GM18499 (cell line): Measurements from ENCODE around the gene ZFP64.
"Not testable (repeated sequence)": the region's sequence is repeated elsewhere in the genome, so short reads cannot be mapped to it uniquely, and the experiment has no call there.

Source experiments
- ATAC-seq: cut with Tn5 transposase; IDR thresholded peaks from one replicate; pipeline ENCODE4 v1.9.1; 2021; ENCODE audit warnings: moderate number of reproducible peaks; ENCODE audit not compliant: insufficient read depth, unreplicated experiment

ZFP64 gene

DNA sequence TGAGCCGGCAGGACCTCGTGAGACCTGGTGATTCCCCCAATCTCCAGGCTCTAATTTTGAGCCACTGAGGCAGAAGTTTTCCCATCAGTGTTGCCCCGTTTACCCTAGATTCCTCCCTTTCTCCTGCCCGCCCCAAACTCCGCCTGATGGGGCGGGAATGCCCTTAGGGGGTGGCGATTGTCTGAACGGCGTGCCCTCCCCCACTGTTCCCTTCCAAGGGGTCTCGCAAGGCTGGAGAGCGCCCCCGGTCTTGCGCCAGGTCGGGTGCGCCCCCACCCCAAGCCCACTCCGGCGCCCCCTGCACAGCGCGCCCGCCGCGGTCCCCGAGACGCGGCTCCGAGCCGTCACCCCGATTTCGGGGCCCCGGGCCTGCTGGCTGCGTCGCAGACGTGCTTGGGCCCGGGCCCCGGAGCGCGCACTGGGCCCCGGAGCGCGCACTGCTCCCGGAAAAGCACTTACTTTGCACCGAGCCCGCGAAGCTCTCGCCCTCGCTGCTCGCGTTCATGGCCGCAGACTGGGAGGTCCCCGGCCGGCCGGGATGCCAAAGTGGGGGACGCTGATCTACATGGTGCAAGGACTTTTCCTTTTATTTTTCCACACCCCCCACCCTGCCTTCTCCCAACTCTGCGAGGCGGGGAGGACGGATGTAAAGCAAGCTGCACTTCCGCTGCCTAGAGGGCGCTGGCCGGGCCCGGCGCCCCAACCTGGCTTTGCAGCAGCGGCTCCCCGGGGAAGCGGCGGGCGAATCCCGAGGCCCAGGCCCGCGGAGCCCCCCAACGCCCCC lies at the start of gene ZFP64:
Gene ZFP64, minus strand, starts transcription at position 648 of the 784 bp plus-strand sequence. Its CDS starts 143 bp downstream, at position 505.
- ATAC-seq = peak; percentile 45

DNA sequence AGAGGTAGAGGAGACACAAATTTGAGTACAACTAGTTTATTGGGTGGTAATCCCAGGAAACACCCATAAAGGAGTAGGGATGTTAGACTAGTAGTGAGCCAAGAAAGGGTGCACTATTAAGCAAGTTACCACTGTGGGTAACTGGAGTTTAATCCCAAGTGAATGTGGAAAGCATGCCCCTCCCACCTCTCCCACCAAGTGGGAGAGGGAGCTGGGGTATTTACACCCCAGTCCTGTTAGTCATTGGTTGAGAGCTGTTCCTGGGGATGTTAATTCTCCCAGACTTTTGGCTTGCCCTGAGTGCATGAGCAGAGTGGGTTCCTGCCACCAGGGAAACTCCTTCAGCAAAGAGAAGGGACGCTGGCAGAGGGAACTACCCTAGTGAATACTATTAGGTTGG lies 49.2 kb upstream of the ZFP64 start:
- no peak for ATAC-seq

DNA sequence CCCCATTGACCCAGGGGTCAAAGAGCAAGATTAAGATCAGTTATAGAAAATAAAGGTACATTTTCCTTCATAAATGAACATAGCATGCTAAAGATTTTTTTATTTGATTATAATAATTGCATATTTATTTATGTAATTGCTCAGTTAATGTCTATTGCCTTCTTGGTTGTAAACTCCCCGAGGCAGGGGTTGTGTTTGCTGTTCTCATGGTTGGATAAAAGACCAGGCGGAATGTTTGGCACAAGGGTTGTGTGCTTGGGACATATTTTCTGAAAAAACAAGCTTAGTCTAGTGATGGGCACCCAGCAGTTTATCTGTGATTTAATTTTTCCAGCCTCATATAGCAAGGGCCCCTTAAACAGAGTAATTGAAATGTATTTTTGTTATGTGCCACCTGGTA lies 47.5 kb upstream of the ZFP64 start:
- ATAC-seq = no peak

DNA sequence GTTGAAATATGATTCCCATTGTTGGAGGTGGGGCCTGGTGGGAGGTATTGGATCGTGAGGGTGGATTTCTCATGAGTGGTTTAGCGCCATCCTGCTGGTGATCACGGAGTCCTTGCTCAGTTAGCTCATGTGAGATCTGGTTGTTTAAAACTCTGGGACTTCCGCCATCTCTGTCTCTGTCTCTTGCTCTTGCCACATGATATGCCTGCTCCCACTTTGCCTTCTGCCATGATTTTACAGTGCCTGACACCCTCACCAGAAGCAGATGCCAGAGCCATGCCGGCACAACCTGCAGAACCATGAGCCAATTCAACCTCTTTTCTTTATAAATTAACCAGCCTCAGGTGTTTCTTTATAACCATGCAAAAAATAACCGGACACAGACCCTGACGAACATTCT lies 44.7 kb upstream of the ZFP64 start:
- ATAC-seq = no peak

DNA sequence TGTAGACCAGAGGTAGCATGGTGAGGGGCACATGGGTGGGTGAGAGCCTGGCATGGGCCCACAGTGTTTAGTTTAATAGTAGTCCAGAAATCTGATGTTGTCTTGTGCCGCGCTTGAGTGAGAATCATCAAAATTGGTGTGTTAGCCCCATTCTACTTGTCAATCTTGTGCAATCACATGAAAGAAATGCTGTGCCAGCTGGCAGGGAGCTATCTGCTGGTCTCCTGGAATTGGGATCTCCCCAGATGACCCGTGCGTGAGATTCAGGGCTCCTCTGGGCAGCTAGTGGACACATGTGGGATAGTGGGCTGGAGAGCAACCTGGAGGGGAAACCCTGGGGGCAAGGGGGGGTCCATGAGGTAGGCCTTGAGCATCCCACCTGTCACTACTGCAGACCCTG lies 43.5 kb upstream of the ZFP64 start:
- ATAC-seq = no peak

DNA sequence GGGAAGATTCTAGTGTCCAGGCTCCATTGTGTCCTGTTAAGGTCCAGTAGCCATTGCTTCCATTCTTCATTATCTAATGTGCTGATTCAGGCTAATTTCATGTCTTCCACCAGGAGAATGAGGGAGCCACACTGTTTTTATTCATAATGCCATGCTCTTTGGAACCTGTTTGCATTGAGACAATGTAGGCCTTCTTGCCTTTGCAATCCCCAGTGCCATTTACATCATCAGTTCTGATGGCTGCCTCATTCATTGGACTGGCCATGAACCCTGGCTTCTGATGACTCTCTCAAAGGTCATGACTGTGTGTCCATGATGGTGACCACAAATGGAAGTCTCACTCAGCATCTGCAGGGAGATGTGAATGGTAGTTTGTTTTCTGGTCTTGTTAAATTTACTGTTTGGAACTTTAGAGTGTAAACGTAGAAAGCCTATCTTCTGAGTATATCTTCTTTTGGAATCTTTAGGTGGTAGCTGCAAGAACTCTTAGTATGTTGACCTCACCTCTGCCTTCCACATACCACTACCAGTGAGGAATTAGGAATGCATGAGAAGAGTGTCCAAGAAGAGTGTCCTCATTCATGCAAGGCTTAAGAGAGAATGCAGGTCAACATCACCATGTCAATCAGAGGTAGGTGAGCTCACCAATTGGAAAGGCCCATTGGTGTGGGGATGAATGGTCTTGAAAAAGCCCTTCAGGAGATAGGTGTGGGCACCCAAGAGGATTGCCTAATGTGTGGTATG lies 42.9 kb upstream of the ZFP64 start:
- ATAC-seq = no peak

DNA sequence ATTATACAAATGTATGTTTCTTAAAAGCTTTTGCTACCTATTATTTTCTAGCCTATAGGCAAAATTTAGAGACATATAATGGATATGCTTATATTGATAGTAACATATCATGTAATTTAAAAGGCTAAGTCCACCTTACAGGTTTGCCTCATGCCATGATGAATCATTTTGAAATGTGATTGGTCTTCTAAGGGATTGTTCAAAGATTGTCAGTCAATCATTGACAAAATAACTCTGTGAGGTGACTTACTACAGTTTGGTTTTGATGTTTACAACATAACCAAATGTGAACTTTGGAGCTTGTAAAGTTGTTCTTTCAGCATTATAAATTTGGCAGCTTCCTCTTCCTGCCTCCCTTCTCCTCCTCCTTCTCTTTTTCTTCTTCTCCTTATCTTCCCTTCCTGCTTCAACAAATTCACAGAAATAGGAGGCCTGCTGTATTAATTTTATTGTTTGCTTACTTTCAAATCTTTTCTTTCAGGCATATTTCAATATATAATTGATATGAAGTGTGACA lies 39.7 kb upstream of the ZFP64 start:
- ATAC-seq = no peak

DNA sequence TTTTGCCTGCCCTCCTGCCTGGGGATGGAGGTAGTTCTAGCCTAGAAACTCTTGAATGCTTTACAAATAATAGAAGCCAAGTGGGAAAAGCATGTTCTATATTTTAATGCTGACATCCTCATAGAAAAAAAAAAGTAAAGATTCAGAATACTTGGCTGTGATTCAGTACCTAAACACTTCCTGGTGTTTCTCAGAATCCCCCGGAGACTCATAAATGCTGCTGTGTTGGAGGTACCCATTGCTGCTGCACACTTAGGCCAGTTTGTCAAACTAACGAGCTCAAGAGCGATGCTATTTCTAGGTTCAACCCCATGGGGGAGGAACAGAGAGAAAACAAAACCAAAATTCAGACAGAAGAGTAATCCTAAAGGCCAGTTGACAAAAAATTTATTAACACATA lies 38.8 kb upstream of the ZFP64 start:
- ATAC-seq = no peak

DNA sequence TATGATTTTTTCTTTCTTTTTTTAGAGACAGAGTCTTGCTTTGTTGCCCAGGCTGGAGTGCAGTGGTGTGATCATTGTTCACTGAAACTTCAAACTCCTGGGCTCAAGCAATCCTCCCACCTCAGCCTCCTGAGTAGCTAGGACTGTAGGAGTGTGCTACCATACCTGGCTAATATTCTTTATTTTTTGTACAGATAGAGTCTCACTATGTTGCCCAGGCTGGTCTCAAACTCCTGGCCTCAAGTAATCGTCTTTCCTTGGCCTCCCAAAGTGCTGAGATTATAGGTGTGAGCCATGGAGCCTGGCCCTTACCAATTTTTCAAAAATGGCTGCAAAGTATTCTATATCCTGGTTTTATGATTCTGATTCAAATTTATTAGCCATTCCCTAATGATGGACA lies 37.8 kb upstream of the ZFP64 start:
- not testable (repeated sequence) for ATAC-seq

DNA sequence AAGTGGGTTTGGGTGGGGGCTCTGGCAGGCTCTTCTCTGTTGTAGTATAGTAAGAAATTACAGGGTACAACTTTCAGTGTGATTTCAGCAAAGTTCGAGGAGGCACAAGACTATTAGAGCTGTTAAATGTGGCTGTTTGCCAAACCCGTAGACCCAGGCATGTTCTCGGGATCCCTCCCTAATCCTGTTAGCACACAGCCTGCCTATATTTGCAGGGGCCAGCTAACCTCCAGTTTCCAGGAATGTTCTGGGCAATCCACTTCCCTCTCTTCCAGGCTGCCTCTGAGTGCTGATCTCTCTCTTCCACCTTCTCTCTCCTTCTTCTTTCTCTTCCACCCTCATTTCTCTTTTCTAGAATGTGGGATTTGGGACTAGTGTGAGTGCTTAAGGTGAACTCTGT lies 34.8 kb upstream of the ZFP64 start:
- ATAC-seq = no peak

DNA sequence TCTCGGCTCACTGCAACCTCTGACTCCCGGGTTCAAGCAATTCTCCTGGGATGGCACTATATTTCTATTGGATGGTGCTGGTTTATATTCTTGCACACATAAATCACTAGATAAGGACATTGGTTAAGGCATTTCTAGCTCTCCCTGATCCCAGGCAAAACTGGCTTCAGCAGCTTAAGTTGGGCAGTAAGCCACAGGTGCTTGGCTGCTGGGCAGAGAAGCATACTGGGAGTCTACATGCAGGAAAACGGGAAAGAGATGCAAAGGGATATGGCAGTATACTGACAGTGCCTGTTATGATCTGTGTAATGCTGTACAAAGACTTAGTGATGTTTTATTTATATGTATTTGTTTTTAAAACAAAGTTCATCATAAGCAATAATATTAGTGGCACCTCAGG lies 33.3 kb upstream of the ZFP64 start:
- ATAC-seq = no peak

DNA sequence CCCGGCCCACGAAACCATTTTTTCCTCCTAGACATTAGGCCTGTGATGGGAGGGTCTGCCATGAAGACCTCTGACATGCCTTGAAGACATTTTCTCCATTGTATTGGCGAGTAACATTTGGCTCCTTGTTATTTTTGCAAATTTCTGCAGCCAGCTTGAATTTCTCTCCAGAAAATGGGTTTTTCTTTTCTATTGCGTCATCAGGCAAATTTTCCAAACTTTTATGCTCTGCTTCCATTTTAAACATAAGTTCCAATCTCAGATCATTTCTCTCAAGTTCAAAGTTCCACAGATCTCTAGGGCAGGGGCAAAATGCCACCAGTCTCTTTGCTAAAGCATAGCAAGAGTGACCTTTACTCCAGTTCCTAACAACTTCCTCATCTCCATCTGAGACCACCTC lies 29.8 kb upstream of the ZFP64 start:
- not testable (repeated sequence) for ATAC-seq

DNA sequence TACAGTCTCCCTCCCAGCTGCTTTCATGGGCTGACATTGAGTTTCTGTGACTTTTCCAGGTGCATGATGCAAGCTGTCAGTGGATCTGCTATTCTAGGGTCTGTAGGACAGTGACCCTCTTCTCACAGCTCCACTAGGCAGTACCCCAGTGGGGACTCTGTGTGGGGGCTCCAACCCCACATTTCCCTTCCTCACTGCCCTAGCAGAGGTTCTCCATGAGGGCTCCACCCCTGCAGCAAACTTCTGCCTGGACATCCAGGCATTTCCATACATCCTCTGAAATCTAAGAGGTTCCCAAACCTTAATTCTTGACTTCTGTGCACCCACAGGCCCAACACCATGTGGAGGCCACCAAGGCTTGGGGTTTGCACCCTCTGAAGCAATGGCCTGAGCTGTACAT lies 29.3 kb upstream of the ZFP64 start:
- not testable (repeated sequence) for ATAC-seq

DNA sequence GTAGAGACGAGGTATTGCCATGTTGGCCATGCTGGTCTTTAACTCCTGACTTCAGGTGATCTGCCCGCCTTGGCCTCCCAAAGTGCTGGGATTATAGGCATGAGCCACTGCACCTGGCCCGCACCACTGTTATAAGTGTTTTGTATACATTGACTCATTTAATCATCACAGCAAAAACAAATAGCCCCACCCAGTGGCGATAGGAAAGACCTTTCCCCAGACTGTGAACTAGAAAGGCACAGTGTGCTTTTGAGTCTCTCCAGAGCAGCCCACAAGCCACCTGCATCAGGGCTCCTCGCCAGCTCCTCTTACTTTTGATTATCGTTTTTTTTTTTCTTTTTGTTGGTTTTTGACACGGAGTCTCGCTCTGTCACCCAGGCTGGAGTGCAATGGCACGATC lies 27.9 kb upstream of the ZFP64 start:
- ATAC-seq = no peak

DNA sequence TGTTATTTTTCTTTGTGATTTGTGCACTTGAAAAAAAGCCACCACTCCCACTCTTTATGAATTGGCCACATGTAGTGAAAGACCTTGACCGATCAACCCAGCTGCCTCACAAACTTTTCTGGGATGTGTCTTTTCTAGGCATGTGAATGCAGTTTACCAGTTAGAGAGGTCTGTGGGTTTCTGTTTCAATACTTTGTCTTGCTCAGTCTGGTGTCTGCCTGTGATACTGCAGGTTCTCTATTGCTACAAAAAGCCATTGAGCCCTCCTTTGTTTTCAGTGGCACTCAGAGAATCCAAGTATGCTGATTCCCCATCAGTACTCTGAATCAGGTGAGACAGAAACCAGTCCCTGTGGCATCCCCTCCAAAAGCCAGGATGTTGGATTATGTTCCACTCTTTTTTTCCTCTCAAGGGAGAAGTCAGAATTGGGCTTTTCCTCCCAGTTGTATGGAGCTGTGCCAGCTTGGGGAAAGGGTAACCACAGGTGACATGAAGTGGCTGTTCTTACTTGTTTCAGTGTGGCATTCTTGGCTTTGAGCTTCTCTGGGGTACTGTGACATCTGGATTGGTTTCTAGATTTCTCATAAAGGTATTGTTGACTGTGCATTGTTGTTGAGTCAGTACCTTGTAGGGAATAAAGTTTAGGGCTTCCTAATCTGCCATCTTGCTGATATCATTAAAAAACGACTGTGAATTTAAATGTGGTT lies 26.3 kb upstream of the ZFP64 start:
- no peak for ATAC-seq

DNA sequence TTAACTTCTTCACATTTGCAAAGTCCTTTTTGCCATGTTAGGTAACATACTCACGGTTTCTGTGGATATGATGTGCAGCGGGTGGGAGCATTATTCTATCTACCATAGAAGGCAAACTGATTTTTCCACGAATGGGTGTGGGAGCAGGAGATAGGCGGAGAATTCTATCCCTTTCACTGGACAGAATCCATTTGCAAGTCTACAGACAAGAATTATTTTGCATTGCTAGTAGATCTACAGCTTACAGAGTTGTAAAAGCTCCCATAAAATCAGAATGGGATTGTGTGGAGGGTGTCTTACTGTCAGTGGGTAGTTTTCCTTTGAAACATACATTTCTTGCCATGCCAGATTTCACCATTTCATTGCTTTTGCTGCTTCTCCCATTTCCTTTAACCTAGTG lies 22.4 kb upstream of the ZFP64 start:
- ATAC-seq = no peak

DNA sequence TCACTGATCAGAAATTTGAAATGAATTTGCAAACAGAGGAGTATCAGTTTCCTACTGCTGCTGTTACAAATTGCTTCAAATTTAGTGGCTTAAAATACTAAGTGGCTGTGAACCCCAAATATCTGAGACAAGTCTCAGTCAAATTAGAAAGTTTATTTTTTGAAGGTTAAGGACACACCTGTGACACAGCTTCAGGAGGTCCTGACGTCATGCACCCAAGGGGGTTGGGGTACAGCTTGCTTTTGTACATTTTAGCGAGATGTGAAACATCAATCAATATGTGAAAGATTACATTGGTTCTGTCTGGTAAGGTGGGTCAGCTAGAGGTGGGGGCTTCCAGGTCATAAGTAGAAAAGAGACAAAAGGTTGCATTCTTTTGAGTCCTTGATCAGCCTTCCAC lies 21.4 kb upstream of the ZFP64 start:
- no peak for ATAC-seq

DNA sequence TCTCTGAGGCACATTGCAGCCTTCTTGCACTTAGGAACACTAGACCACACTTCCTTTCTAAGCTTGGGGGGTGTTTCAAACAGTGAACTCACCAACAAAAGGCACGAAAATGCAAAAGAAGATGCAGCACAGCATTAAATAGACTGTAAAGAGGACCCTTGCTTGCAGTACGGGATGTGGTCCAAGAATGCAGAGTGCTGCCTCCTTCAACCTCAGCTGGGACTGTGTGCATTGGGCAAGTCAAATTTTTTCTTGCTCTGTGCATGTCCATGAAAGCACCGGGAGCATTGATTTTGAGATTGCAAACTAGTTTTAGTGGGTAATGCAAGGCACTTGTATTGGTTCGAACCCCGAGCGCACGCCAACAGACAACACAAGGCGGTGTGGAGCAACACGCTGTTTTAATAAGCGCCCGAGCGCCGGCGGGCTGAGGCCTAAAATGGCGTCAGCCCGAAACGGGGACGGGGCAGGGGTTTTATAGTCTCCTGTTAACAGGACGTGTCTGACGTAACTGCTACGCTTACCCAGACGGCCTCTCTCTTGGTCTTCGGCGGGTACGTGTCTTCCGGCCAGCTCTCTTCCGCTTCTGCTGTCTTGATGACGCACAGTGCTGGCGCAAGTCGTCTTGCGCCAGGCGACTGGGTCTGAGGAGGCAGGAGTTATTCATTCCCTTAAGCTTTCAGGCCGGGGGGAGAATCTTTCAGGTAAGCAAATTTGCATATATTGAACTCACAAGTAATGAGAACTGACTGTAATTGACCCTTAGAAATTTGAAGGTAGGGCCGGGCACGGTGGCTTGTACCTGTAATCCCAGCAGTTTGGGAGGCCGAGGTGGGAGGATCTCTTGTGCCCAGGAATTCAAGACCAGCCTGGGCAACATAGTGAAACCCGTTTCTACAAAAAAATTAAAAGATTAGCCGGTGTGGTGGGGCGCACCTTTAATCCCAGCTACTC lies 18.7 kb upstream of the ZFP64 start:
- no peak for ATAC-seq

DNA sequence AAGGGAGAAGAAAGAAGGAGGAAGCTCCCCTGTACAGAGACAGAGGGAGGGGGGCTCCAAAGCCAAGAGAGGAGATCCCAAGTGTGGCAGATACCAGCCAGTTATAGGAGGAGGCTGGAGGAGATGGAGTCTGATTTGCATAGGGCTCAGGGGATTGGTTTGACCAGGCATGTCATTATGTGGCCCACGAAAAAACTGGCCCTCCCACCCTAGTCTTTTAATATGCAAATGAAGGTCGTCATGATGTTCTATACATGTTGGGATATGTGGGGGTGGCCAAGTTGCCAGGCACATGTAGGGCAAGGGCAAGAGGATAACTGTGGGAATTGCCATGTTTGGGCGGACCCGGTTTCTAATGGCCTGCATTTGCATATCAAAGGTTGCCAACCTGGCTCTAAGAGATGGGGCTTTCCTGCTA lies 17.6 kb upstream of the ZFP64 start:
- ATAC-seq = no peak
